CD4-positive, alpha-beta T cell treated with Interferon gamma for 1 hour (primary cell): ENCODE measurements around the gene FYN.

Experiments used
- DNase-seq: peaks from one replicate; pipeline ENCODE4 v3.0.0-alpha.2; 2020

FYN gene

GRCh38 chr6:111615916-111616612 is 257.2 kb downstream of the FYN start:
- no peak for DNase-seq

- DNase-seq: no peak
These were observed 258.2 kb downstream of the FYN start for GRCh38 chr6:111614833-111615582.

- no peak for DNase-seq
These were observed 260.9 kb downstream of the FYN start for GRCh38 chr6:111612379-111612778.

GRCh38 chr6:111610548-111611172 is 262.6 kb downstream of the FYN start:
- DNase-seq: no peak
